HCT116 (cell line): ENCODE measurements around the gene JPT1.

Experiments
- CTCF ChIP-seq, 3 experiments: fragments of 200-600 bp in 1 of 3; sonication (generic) in 1 of 3; IDR thresholded peaks in 2 of 3; conservative IDR thresholded peaks in 1 of 3; 2 replicates each; pipeline ENCODE4 v1.5.1; 2012 to 2017; ENCODE audit warnings: low read depth in 2 of 3, low read length in 2 of 3, antibody characterized with exemption in 1 of 3, borderline replicate concordance in 1 of 3, control low read depth in 1 of 3, mild to moderate bottlenecking in 1 of 3, mixed read lengths in 1 of 3, mixed run types in 1 of 3, moderate library complexity in 1 of 3; ENCODE audit not compliant: insufficient read depth in 1 of 3
- EZH2 ChIP-seq: fragments of 200-600 bp; sonication (generic); IDR thresholded peaks from 2 replicates; pipeline ENCODE4 v1.6.1; 2017; ENCODE audit warnings: antibody characterized with exemption, mixed run types
- EZH2phosphoT487 ChIP-seq: fragments of 200-600 bp; IDR thresholded peaks from 2 replicates; pipeline ENCODE4 v1.6.1; 2018; ENCODE audit warnings: antibody characterized with exemption, borderline replicate concordance

DNA sequence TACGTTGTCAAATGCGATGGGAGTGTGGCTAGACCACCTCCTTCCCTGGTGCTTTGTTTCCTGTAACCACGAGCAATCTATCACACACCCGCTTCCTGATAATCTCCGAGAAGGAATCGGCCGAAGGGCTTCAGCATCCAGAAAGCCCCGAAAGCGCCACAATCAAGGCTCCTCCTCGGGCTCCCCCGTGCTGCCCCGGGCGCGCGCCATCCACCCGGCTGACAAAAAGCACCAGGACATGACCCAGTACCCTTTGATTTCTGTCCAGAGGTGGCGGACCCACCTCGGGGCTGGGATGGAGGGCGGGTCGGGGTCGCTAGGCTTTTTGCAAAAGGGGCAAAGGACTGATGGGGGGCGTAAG is 45.3 kb downstream of the JPT1 start:
- TF ChIP-seq CTCF (IDR thresholded peaks at IDR 0.05 in 2 of 3, conservative IDR thresholded peaks at IDR 0.05 in 1 of 3; ENCODE audit: borderline replicate concordance in 1 of 3, insufficient read depth in 1 of 3, low read depth in 2 of 3, low read length in 2 of 3) = no peak
- TF ChIP-seq EZH2phosphoT487 = no peak
- TF ChIP-seq EZH2 = no peak
